NCI-H526 (cell line): ENCODE results near the gene ATG4D.
"Not testable (repeated sequence)": the region's sequence is repeated elsewhere in the genome, so short reads cannot be mapped to it uniquely, and the experiment has no call there.

ENCODE experiments used
- DNase-seq, 2 experiments: peaks; one replicate each; lab custom pipeline; 2025; lab: John Stamatoyannopoulos, UW

ATG4D gene

DNA sequence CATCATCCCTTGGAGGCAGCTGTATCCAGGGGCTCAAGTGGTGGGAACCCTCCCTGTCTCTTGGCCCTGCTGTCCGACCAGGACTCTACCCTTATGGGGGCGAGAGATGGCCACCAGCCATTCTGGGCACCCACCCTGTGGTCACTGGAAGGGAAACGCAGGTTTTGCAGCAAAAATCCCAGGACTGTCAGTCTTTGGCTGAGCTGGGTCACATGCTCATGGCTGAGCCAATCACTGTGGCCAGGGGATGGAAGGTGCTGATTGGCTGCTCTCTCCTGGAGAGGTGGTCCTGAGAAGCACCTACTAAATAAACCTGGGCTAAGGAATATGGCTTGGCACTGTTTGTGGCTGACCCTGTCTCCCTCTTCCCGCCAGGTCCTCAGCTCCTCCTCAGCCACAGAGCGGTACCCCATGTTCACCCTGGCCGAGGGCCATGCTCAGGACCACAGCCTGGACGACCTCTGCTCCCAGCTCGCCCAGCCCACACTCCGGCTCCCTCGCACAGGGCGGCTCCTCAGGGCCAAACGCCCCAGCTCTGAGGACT lies 8.9 kb downstream of the ATG4D start:
- DNase-seq = peak in 1 of 2 experiments; percentile 17

DNA sequence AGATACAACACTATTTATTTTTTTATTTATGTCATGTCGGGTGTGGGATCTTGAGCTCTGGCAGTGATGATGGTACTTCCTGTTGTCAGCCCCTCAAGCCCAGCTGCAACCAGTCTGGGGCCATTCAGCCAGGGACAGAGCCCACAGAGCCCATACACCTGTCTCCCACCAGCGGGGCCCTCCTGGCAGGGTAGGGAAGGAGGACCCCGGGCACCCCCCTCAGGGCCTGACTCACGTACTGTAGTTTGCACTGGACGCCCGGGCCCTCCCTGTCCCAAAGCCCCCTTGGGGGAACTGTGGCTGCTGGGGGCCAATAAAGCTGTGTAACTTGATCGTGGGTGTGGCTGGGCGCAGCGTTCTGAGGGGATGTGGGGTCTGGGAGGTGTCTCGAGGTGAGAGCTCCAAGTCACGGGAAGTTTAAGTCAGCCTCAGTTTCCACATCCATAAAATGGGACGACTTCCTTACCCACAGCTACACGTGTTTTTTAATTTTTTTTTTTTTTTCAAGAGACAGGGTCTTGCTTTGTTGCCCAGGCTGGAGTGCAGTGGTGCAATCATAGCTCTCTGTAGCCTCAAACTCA lies 9.5 kb downstream of the ATG4D start:
- no peak for DNase-seq

DNA sequence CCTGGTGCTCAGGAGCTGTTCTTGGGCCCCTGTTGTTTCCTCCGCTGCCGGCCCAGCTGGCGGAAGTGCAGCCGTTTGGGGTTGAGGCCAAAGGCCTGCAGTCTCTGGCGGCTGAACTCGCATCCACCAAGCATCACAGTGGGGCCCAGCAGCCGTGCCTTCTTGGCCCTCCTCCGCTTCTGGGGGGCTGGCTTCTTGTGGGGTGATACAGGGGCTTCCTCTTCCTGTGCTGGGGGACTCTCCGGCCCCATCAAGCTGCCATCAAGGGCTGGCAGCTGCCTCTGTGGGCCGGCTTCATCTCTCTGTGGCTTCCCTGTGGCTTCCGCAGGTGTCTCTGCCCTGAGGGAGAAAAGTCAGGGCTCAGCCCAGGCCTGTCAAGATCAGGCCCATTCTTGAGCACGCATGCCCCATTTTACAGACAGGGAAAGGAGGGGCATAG lies 10.3 kb downstream of the ATG4D start:
- DNase-seq = no peak

- DNase-seq = no peak
Observed at GRCh38 chr19:10554760-10555609, 11.3 kb downstream of the ATG4D start.

DNA sequence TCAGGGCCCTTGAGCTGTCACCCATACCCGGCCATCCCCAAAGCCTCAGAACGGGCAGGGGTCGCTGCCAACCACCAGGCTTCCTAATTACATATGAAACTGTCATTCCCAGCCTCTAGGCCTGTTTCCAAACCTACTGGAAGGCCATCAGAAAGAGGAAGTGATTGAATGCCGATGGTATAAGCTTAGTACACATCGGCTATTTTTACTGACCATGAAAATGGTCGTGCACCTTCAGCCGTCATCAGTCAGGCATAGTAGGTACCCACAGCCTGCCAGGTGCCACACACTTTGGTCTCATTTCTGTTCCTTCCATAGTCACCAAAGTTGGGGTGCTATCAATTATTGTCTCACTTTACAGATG lies 11.9 kb downstream of the ATG4D start:
- DNase-seq = no peak

GRCh38 chr19:10557603-10558197 lies 14.0 kb downstream of the ATG4D start:
- no peak for DNase-seq

DNA sequence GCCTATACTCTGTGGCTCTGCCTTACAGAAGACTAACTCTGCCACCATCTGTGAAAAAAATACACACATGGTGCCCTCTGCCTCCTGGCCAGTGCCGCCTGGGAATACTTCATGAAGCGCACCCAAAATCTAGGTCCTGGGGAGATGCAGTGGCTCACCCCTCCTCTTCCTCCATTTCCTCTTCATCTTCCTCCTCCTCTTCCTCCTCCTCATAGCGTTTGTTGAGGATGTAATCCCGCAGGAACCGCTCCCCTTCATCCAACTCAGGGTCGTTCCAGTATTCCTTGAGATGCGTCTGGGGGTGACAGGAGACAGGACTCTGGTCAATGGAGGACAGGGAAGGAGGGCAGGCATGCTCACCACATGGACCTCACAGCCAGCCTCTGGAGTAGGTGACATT lies 16.4 kb downstream of the ATG4D start:
- DNase-seq = no peak

GRCh38 chr19:10562609-10563008 lies 18.9 kb downstream of the ATG4D start:
- no peak for DNase-seq

DNA sequence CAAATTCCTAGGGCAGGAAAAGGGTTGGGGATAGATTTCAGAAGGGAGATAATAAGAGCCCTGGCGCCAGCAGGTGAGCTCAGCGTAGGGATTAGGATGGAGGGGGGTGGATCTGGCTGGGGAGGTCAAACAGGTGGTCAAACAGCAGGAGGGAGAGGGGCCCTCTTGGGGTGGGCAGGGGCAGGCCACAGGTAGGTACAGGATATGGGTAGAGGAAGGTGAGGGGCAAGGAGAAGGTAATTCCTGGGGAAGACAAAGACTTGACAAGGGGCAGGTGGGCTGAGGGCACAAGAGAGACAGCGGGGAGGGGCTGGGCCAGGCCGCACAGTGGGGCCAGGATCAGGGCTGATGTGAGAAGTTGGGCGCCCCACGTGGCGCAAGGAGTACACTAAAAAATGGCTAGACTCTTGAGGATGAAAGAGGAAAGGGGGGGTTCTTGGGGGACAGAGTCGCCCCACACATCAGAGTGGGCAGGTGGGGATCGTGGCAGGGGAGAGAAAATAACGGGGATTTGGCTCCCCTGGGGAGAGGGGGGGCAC lies 21.4 kb downstream of the ATG4D start:
- peak in 1 of 2 experiments; percentile 53 for DNase-seq

DNA sequence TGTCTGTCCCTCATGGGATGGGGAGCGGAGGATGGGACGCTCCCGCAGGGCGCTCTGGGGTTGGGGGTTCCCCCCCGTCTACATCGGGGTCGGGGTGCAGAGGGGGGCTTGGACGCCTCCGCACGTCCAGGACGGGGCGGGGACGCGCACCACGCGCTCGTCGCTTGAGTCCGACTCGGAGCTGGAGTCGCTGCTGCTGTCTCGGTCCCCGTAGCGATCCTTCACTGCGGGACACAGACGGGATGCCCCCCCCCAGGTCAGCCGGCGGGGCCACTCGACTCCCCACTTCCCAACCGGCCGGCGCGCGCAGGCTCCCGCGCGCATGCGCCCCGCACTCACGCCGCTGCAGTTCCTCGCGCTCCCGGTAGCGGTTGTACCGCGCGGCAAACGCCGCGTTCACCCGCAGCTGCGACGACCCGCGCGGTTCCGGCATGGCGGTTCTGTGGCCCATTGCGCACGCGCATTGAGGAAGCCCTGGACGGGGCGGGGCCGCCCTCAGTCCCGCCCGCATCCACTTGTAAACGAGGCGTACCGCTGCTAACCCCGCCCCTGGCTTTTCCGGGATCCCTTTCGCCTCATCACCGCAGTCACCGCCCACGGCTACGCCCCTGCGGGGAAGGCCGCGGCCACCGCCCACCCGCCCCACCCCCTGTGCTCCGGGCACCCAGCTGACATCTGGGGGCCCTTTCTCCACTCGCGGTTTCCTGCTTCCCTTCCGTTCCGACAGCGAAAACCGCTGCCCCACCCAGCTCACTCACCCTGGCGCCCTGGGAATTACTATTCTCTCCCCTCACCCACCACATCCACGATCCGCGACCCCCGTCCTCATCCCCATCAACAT lies 22.1 kb downstream of the ATG4D start, which contains the start of gene KRI1:
Gene KRI1, minus strand, starts transcription at position 444 of the 841 bp plus-strand sequence. Its CDS starts 11 bp downstream, at position 433.
- peak; percentile 75 to 95 for DNase-seq

DNA sequence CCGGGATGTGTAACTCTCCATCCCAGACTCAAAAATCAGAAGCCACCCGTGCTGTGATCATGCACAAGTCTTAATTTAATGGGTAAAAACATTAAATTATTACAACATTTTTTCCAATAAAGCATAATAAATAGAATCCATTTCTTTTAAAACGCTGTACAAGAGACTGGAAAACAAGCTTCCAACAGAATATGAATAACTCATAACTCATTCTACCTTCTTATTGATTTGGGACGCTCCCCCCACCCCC lies 22.6 kb downstream of the ATG4D start:
- no peak for DNase-seq

DNA sequence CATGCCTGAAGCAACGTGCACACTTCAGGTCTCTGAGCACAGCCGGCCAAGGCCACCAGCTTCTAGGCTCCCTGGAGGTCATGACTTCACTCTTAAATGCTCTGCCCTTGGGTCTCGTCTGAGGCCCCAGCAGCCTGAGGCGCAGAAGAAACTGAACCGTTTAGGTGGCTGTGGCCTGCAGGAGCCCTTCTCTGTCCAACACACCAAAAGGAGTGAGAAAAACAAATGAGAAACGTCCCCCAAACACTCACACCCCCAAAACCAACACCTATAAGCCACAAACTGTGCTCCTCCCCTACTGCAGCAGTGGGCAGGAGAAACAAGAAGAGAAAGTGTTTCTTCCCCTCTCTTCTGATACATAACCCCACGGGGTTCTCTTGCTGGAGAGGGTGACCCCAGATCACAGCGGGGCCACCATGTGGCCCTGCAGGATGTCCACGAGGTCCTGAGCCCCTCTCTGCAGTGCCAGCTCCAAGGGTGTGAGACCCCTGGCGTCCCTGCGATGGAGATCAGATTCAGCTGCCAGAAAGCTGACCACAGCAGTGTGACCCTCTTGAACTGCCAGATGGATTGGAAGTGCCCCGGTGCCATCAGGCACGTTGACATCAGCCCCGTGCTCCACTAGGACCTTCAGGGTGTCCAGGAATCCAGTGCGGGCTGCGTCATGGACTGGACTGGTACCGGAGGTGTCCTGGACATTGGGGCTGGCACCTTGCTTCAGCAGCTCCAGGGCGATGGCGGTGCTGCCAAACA lies 23.1 kb downstream of the ATG4D start:
- no peak for DNase-seq

DNA sequence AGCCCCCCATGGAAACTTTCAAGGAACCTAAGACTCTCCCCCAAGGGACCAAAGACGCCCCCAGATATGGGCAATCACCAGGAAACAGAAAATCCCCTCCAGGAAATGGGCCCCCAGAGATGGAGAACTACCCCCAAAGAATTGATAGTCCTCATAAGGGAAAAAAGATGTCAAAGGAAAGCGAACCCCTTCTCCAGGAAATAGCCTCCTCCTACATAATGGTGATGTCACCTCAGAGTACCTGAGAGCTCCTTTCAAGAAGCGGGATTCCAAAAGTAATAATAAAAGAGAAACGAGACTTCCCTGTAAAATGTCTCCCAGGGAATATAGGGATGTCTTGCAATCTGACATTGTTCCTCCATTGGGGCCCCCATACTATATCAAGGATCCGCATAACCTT lies 24.0 kb downstream of the ATG4D start:
- DNase-seq = no peak

DNA sequence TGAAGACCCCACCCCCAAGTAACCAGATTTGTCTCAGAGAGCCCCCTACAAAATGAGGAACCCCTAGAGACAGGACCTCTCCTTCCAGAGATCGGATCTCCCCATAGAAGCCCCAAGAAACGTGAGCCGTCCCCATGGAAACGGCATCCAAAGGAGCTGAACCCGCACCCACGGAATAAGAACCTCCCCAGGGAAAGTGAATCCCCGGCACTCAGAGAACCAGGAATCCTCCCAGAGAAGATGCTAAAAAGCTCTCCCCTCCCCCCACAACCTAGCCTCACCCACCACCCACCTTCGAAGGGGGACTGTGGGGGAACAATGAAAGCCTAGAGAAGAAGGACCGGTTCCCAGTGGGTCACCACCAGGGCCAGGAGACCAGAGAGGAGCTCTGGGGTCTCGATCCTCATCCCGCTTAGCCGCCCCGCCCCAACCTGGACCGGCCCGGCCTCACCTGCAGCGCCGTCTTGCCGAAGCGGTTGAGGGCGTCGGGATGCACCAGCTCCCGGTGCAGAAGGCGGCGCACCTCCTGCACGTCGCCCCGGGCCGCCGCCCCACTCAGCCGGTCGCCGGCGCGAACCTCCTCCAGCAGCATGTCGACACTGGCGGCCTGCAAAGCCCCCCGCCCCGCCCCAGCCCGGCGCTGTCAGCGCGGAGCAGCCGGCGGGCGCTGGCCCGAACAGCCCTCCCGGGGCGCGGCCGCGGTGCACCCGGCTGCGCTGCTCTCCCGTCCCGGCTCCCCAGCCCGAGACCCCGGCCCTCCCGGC lies 24.5 kb downstream of the ATG4D start:
- peak in 1 of 2 experiments; percentile 81 for DNase-seq

- DNase-seq = peak; percentile 93 to 98
Observed at GRCh38 chr19:10568826-10569651, 25.3 kb downstream of the ATG4D start, which contains the start of gene CDKN2D. Gene CDKN2D, minus strand, starts transcription at chr19:10568979. Its CDS starts 326 bp downstream, at chr19:10568653.

DNA sequence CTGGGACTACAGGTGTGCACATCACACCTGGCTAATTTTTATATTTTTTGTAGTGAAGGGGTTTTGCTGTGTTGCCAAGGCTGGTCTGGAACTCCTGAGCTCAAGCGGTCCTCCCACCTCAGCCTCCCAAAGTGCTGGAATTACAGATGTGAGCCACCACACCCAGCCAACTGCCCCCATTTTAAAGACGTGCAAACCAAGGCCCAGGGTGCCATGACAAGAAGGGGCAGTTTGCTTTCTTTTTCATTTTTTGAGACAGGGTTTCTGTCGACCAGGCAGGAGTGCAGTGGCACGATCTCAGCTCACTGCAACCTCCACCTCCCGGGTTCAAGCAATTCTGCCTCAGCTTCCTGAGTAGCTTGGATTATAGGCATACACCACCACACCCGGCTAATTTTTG lies 30.1 kb downstream of the ATG4D start:
- not testable (repeated sequence) for DNase-seq

GRCh38 chr19:10574462-10574861 lies 30.8 kb downstream of the ATG4D start:
- no peak for DNase-seq

DNA sequence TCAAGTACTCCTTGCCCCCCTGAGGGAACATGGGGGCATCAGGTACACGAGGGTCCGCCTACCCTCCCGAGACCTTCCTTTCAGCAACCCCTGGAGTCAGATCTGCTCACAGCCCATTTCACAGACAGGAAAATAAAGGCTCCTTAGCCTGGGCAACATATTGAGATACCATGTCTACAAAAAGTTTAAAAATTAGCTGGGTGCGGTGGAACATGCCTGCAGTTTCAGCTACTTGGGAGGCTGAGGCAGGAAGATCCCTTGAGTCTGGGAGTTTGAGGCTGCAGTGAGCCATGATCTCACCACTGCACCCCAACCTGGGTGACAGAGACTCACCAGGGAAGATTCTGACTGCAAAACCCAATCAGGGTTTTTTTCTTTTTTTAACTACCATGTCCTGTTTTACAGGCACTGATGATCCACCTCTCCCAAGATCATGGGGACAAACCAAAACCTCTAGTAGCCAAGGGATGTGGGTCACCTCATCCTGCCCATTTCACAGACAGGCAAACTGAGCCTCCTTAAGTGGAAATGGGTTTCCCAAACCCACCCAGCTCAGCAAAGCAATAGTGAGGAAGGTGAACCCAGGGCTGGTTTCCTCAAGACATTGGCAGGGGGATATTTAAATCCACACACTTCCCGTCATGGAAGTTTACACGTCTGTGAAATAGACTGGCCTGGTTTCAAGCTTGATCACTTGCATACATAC lies 31.5 kb downstream of the ATG4D start:
- DNase-seq = no peak

DNA sequence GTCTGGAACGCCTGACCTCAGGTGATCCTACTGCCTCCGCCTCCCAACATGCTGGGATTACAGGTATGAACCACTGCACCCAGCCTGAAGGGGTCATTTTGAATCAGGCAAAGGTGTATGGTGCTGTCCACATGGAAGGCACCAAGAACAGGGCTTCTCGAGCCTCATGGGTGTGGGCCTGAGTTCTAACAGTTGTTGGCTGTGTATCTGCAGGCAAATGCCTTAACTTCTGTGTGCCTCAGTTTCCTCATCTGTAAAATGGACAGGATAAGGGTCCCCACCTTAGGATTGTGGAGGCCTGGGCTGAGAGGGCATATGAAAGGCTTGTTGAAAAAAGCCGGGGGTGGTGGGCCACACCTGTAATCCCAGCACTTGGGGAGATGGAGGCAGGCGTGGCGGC lies 34.2 kb downstream of the ATG4D start:
- no peak for DNase-seq
